Esophagus squamous epithelium (tissue), 4 donors: Measurements from ENCODE around the gene FHIT.

Experiments used
- CTCF ChIP-seq, 6 experiments: fragments of 450-650 bp in 4 of 6; fragments of 200-600 bp in 2 of 6; sonication (generic) in 2 of 6; IDR thresholded peaks; one replicate each; pipeline ENCODE4 v1.5.1; 2016 to 2019; ENCODE audit warnings: antibody characterized with exemption in 6 of 6, mild to moderate bottlenecking in 4 of 6, moderate library complexity in 4 of 6
- POLR2A ChIP-seq, 4 donors: fragments of 450-650 bp; IDR thresholded peaks; one replicate each; pipeline ENCODE4 v1.6.1; 2017; ENCODE audit warnings: antibody characterized with exemption in 4 of 4, mild to moderate bottlenecking in 4 of 4, moderate library complexity in 3 of 4

- TF ChIP-seq CTCF (IDR thresholded peaks at IDR 0.05): no peak
- TF ChIP-seq POLR2A (IDR thresholded peaks at IDR 0.05): no peak
Measured at GRCh38 chr3:61277411-61277810, 26.2 kb upstream of the FHIT start.
